WTC11 (cell line): ENCODE results near the gene FRG2. TPM values are rescaled to one million over a fixed set of nuclear protein-coding genes. Genes with fewer than 3 reads are reported as not detected.
"Not testable (repeated sequence)": the region's sequence is repeated elsewhere in the genome, so short reads cannot be mapped to it uniquely, and the experiment has no call there.

Experiments
- ATAC-seq: fragments of 200-7000 bp; cut with Tn5 transposase; 2 replicates; pipeline ENCODE4 v1.10.0; 2021; ENCODE audit warnings: mild to moderate bottlenecking, moderate library complexity
- Bru-seq: library from RNA; stranded (reverse); fragments of 400-500 nt; gene quantifications from one replicate; lab custom pipeline; 2021; lab: Mats Ljungman, UMichigan
- CTCF ChIA-PET: fragments of 300-600 bp; sonication (Branson Sonifier 250); formaldehyde crosslinking; loops from one replicate; lab custom pipeline; 2021; ENCODE audit warnings: antibody characterized with exemption; lab: Charles Lee
- POLR2A ChIA-PET: fragments of 350-600 bp; sonication (Branson Sonifier 250); formaldehyde crosslinking; loops from one replicate; lab custom pipeline; 2021; ENCODE audit warnings: antibody characterized with exemption; lab: Charles Lee
- DNase-seq: peaks from one replicate; pipeline ENCODE4 v3.0.0; 2021; ENCODE audit warnings: low spot score
- H3K27ac Mint-ChIP-seq: 2 replicates; pipeline ENCODE4 v1.8.0; 2021; ENCODE audit warnings: mixed read lengths
- H3K27me3 Mint-ChIP-seq: 2 replicates; pipeline ENCODE4 v1.8.0; 2021; ENCODE audit warnings: low read depth, mild to moderate bottlenecking, moderate library complexity, mixed read lengths
- H3K36me3 Mint-ChIP-seq: 2 replicates; pipeline ENCODE4 v1.8.0; 2021; ENCODE audit warnings: mixed read lengths
- H3K4me1 Mint-ChIP-seq: 2 replicates; pipeline ENCODE4 v1.8.0; 2022; ENCODE audit warnings: mixed read lengths
- H3K4me3 Mint-ChIP-seq: 2 replicates; pipeline ENCODE4 v1.8.0; 2021; ENCODE audit warnings: mild to moderate bottlenecking, moderate library complexity, mixed read lengths
- H3K9me3 Mint-ChIP-seq: 2 replicates; pipeline ENCODE4 v1.8.0; 2021; ENCODE audit warnings: mixed read lengths
- long read RNA-seq, 3 experiments: library from RNA in 1 of 3; library from capped mRNA in 1 of 3; library from polyadenylated mRNA in 1 of 3; unstranded in 2 of 3; stranded (forward) in 1 of 3; transcript quantifications; one replicate each; pipeline ENCODE4 v2.0.0, GENCODE V29; 2021
- total RNA-seq: library from RNA; stranded (reverse); gene quantifications from 3 replicates; pipeline ENCODE4 v1.2.3, GENCODE V29; 2021

The FRG2 gene
- total RNA-seq, result not detected in 3 replicates
- Bru-seq, nascent RNA, result not detected
- long read RNA-seq, experiment 1, result 0 reads
- long read RNA-seq, experiment 2, result 0 reads
- long read RNA-seq, experiment 3, result 0 reads

- H3K4me1 Mint-ChIP-seq, H3K27ac Mint-ChIP-seq, POLR2A ChIA-PET, H3K4me3 Mint-ChIP-seq, ATAC-seq, H3K9me3 Mint-ChIP-seq, DNase-seq, CTCF ChIA-PET, H3K36me3 Mint-ChIP-seq: not testable (repeated sequence)
- H3K27me3 Mint-ChIP-seq, result peaks cover 31% of the 10 kb centered on the region
These were observed at the start of gene FRG2 for GRCh38 chr4:190027156-190027555. Gene FRG2 (minus strand): TSS chr4:190027256. CDS start chr4:190027204, 52 bp downstream.

- ATAC-seq, POLR2A ChIA-PET: not testable (repeated sequence)
These were observed 41.3 kb upstream of the FRG2 start for GRCh38 chr4:190068351-190068750.

GRCh38 chr4:190064805-190065204 lies 37.7 kb upstream of the FRG2 start:
- H3K4me3 Mint-ChIP-seq, POLR2A ChIA-PET, H3K36me3 Mint-ChIP-seq, H3K9me3 Mint-ChIP-seq, H3K27ac Mint-ChIP-seq, ATAC-seq, H3K4me1 Mint-ChIP-seq, CTCF ChIA-PET, DNase-seq: not testable (repeated sequence)
- H3K27me3 Mint-ChIP-seq, result peaks cover 17% of the 10 kb centered on the region

More at GRCh38 chr4:190068351-190068750, 41.3 kb upstream of the FRG2 start:
- DNase-seq, H3K36me3 Mint-ChIP-seq, H3K27ac Mint-ChIP-seq, H3K9me3 Mint-ChIP-seq, H3K4me3 Mint-ChIP-seq, CTCF ChIA-PET, H3K4me1 Mint-ChIP-seq: not testable (repeated sequence)
- H3K27me3 Mint-ChIP-seq, result peaks cover 12% of the 10 kb centered on the region

- H3K27ac Mint-ChIP-seq, H3K36me3 Mint-ChIP-seq, H3K4me1 Mint-ChIP-seq, ATAC-seq, H3K4me3 Mint-ChIP-seq, POLR2A ChIA-PET, H3K9me3 Mint-ChIP-seq, DNase-seq, CTCF ChIA-PET: not testable (repeated sequence)
- H3K27me3 Mint-ChIP-seq, result peaks cover 17% of the 10 kb centered on the region
These were observed 37.3 kb upstream of the FRG2 start, which contains the start of gene DBET for GRCh38 chr4:190064342-190064741. Gene DBET (plus strand): TSS chr4:190064502.

- H3K4me1 Mint-ChIP-seq, ATAC-seq, DNase-seq, H3K4me3 Mint-ChIP-seq, H3K27ac Mint-ChIP-seq, H3K9me3 Mint-ChIP-seq, CTCF ChIA-PET, H3K36me3 Mint-ChIP-seq, H3K27me3 Mint-ChIP-seq, POLR2A ChIA-PET: not testable (repeated sequence)
These were observed 31.9 kb upstream of the FRG2 start for GRCh38 chr4:190058997-190059396.

- ATAC-seq, H3K27me3 Mint-ChIP-seq, H3K9me3 Mint-ChIP-seq, CTCF ChIA-PET, POLR2A ChIA-PET, H3K4me3 Mint-ChIP-seq, H3K4me1 Mint-ChIP-seq, H3K27ac Mint-ChIP-seq, H3K36me3 Mint-ChIP-seq, DNase-seq: not testable (repeated sequence)
These were observed 22.6 kb upstream of the FRG2 start for GRCh38 chr4:190049378-190050239.

GRCh38 chr4:190047627-190048026 lies 20.6 kb upstream of the FRG2 start:
- CTCF ChIA-PET, H3K4me1 Mint-ChIP-seq, POLR2A ChIA-PET, H3K9me3 Mint-ChIP-seq, H3K4me3 Mint-ChIP-seq, H3K27me3 Mint-ChIP-seq, ATAC-seq, H3K36me3 Mint-ChIP-seq, DNase-seq, H3K27ac Mint-ChIP-seq: not testable (repeated sequence)

GRCh38 chr4:190040873-190041272 lies 13.8 kb upstream of the FRG2 start:
- CTCF ChIA-PET, ATAC-seq: not testable (repeated sequence)

GRCh38 chr4:190037704-190038388 lies 10.8 kb upstream of the FRG2 start:
- H3K36me3 Mint-ChIP-seq, CTCF ChIA-PET, DNase-seq, H3K27ac Mint-ChIP-seq, POLR2A ChIA-PET, H3K4me3 Mint-ChIP-seq, H3K4me1 Mint-ChIP-seq, ATAC-seq: not testable (repeated sequence)
- H3K9me3 Mint-ChIP-seq, result peaks cover 20% of the 10 kb centered on the region
- peaks cover 49% of the 10 kb centered on the region for H3K27me3 Mint-ChIP-seq

More at GRCh38 chr4:190040873-190041272, 13.8 kb upstream of the FRG2 start:
- DNase-seq, H3K27ac Mint-ChIP-seq, H3K36me3 Mint-ChIP-seq, POLR2A ChIA-PET, H3K9me3 Mint-ChIP-seq, H3K4me3 Mint-ChIP-seq, H3K4me1 Mint-ChIP-seq: not testable (repeated sequence)
- peaks cover 47% of the 10 kb centered on the region for H3K27me3 Mint-ChIP-seq

- ATAC-seq, H3K36me3 Mint-ChIP-seq, H3K4me1 Mint-ChIP-seq, CTCF ChIA-PET, POLR2A ChIA-PET, H3K27ac Mint-ChIP-seq, DNase-seq, H3K4me3 Mint-ChIP-seq: not testable (repeated sequence)
- peaks cover 17% of the 10 kb centered on the region for H3K27me3 Mint-ChIP-seq
- H3K9me3 Mint-ChIP-seq, result peaks cover 15% of the 10 kb centered on the region
These were observed 4.2 kb upstream of the FRG2 start for GRCh38 chr4:190031264-190031663.

- H3K9me3 Mint-ChIP-seq, H3K27ac Mint-ChIP-seq, ATAC-seq, CTCF ChIA-PET, POLR2A ChIA-PET, DNase-seq: not testable (repeated sequence)
- Mint-ChIP-seq H3K27me3 (peaks cover 62% of the 10 kb centered on the region), H3K4me3 (peak overlapping the region; percentile 49), H3K36me3 (peaks cover 26% of the 10 kb centered on the region), H3K4me1 (peaks cover 20% of the 10 kb centered on the region)
These were observed 4.3 kb downstream of the FRG2 start for GRCh38 chr4:190022614-190023281.
